WTC11 (cell line): ENCODE results near the gene UGT2B10. TPM values are rescaled to one million over a fixed set of nuclear protein-coding genes. Genes with fewer than 3 reads are reported as not detected.
"Not testable (repeated sequence)": the region's sequence is repeated elsewhere in the genome, so short reads cannot be mapped to it uniquely, and the experiment has no call there.

Source experiments
- ATAC-seq: fragments of 200-7000 bp; cut with Tn5 transposase; 2 replicates; pipeline ENCODE4 v1.10.0; 2021; ENCODE audit warnings: mild to moderate bottlenecking, moderate library complexity
- Bru-seq: library from RNA; stranded (reverse); fragments of 400-500 nt; gene quantifications from one replicate; lab custom pipeline; 2021; lab: Mats Ljungman, UMichigan
- CTCF ChIA-PET: fragments of 300-600 bp; sonication (Branson Sonifier 250); formaldehyde crosslinking; loops from one replicate; lab custom pipeline; 2021; ENCODE audit warnings: antibody characterized with exemption; lab: Charles Lee
- POLR2A ChIA-PET: fragments of 350-600 bp; sonication (Branson Sonifier 250); formaldehyde crosslinking; loops from one replicate; lab custom pipeline; 2021; ENCODE audit warnings: antibody characterized with exemption; lab: Charles Lee
- DNase-seq: peaks from one replicate; pipeline ENCODE4 v3.0.0; 2021; ENCODE audit warnings: low spot score
- H3K27ac Mint-ChIP-seq: 2 replicates; pipeline ENCODE4 v1.8.0; 2021; ENCODE audit warnings: mixed read lengths
- H3K27me3 Mint-ChIP-seq: 2 replicates; pipeline ENCODE4 v1.8.0; 2021; ENCODE audit warnings: low read depth, mild to moderate bottlenecking, moderate library complexity, mixed read lengths
- H3K36me3 Mint-ChIP-seq: 2 replicates; pipeline ENCODE4 v1.8.0; 2021; ENCODE audit warnings: mixed read lengths
- H3K4me1 Mint-ChIP-seq: 2 replicates; pipeline ENCODE4 v1.8.0; 2022; ENCODE audit warnings: mixed read lengths
- H3K4me3 Mint-ChIP-seq: 2 replicates; pipeline ENCODE4 v1.8.0; 2021; ENCODE audit warnings: mild to moderate bottlenecking, moderate library complexity, mixed read lengths
- H3K9me3 Mint-ChIP-seq: 2 replicates; pipeline ENCODE4 v1.8.0; 2021; ENCODE audit warnings: mixed read lengths
- CREB1 ChIP-seq: sonication (generic); formaldehyde crosslinking; IDR thresholded peaks from 2 replicates; pipeline ENCODE4 v1.8.0; 2023; ENCODE audit warnings: mild to moderate bottlenecking, missing genetic modification reagents
- FOXK1 ChIP-seq: sonication (generic); formaldehyde crosslinking; IDR thresholded peaks from 2 replicates; pipeline ENCODE4 v1.8.0; 2022; ENCODE audit warnings: mild to moderate bottlenecking, moderate library complexity, missing genetic modification reagents
- GABPB1 ChIP-seq: sonication (generic); formaldehyde crosslinking; IDR thresholded peaks from 2 replicates; pipeline ENCODE4 v1.8.1; 2023; ENCODE audit warnings: mild to moderate bottlenecking, missing genetic modification reagents
- HMGA2 ChIP-seq: fragments of 250-450 bp; sonication (Bioruptor Pico); IDR thresholded peaks from 2 replicates; pipeline ENCODE4 v1.4.0; 2021; ENCODE audit warnings: mild to moderate bottlenecking, moderate library complexity
- JUN ChIP-seq: sonication (generic); formaldehyde crosslinking; IDR thresholded peaks from 2 replicates; pipeline ENCODE4 v1.8.0; 2023; ENCODE audit warnings: mild to moderate bottlenecking, missing genetic modification reagents
- KAT7 ChIP-seq: sonication (generic); formaldehyde crosslinking; IDR thresholded peaks from 2 replicates; pipeline ENCODE4 v1.8.1; 2023; ENCODE audit warnings: missing genetic modification reagents, mild to moderate bottlenecking, borderline replicate concordance
- NFYB ChIP-seq: sonication (generic); formaldehyde crosslinking; conservative IDR thresholded peaks from 2 replicates; pipeline ENCODE4 v1.8.0; 2022; ENCODE audit warnings: low read depth, missing genetic modification reagents
- NR3C1 ChIP-seq: sonication (generic); formaldehyde crosslinking; conservative IDR thresholded peaks from 2 replicates; pipeline ENCODE4 v1.8.1; 2023; ENCODE audit warnings: low read depth, mild to moderate bottlenecking, missing genetic modification reagents
- OVOL2 ChIP-seq: fragments of 250-450 bp; sonication (Bioruptor Pico); IDR thresholded peaks from 2 replicates; pipeline ENCODE4 v1.9.0; 2021; ENCODE audit warnings: mild to moderate bottlenecking, borderline replicate concordance
- ZNF263 ChIP-seq: sonication (generic); formaldehyde crosslinking; IDR thresholded peaks from 2 replicates; pipeline ENCODE4 v1.8.1; 2022; ENCODE audit warnings: low read depth, mild to moderate bottlenecking, moderate library complexity, missing genetic modification reagents
- long read RNA-seq, 3 experiments: library from RNA in 1 of 3; library from capped mRNA in 1 of 3; library from polyadenylated mRNA in 1 of 3; unstranded in 2 of 3; stranded (forward) in 1 of 3; transcript quantifications; one replicate each; pipeline ENCODE4 v2.0.0, GENCODE V29; 2021
- total RNA-seq: library from RNA; stranded (reverse); gene quantifications from 3 replicates; pipeline ENCODE4 v1.2.3, GENCODE V29; 2021
- TF ChIP-seq, protein P1 (sequence below): sonication (generic); formaldehyde crosslinking; IDR thresholded peaks from 2 replicates; pipeline ENCODE4 v1.8.1; 2022; ENCODE audit warnings: mild to moderate bottlenecking, missing genetic modification reagents, moderate library complexity, borderline replicate concordance
- TF ChIP-seq, protein P2 (sequence below): sonication (generic); formaldehyde crosslinking; conservative IDR thresholded peaks from 2 replicates; pipeline ENCODE4 v1.8.1; 2023; ENCODE audit warnings: mild to moderate bottlenecking, low read depth, missing genetic modification reagents, moderate library complexity
- TF ChIP-seq, protein P3 (sequence below): sonication (generic); formaldehyde crosslinking; IDR thresholded peaks from 2 replicates; pipeline ENCODE4 v1.8.1; 2022; ENCODE audit warnings: low read depth, missing genetic modification reagents, borderline replicate concordance

UGT2B10 gene
- total RNA-seq (0.16 to 0.17 TPM (median 0.16 TPM) in 3 replicates), Bru-seq, nascent RNA (not detected)
- long read RNA-seq, experiment 1, partial matches to known transcripts = 1 of 1 reads
- long read RNA-seq, experiment 1, other reads (novel, unspliced or antisense) = 0 of 1 reads
- long read RNA-seq, experiment 2 = 0 reads
- long read RNA-seq, experiment 3 = 0 reads

DNA sequence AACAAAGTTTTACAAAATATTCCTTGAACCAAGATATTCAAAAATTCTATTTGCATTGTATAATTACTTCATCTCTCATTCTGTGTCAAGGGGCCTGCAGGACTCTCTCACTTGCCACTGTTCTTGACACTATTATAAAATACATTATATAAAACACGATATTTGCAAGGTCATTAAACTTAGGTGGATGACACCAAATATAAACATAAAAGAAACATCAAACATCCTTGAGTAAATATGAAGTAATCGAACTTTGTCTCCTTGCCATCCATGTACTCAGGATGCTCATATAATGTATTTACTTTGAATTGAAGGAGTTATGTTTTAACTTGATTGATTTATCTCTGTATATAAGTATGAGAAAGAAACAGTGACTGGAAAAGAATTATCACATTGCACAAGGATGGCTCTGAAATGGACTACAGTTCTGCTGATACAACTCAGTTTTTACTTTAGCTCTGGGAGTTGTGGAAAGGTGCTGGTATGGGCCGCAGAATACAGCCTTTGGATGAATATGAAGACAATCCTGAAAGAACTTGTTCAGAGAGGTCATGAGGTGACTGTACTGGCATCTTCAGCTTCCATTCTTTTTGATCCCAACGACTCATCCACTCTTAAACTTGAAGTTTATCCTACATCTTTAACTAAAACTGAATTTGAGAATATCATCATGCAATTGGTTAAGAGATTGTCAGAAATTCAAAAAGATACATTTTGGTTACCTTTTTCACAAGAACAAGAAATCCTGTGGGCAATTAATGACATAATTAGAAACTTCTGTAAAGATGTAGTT lies at the start of gene UGT2B10:
Gene UGT2B10 (plus strand): TSS at position 378 of the 793 bp plus-strand sequence. CDS start 26 bp downstream, at position 404.
- Mint-ChIP-seq H3K27ac (peak within 1 kb of the TSS; percentile 51), H3K4me1 (peaks cover 25% of the 10 kb centered on the region), H3K4me3 (peak within 1 kb of the TSS; percentile 47)
- H3K27me3 Mint-ChIP-seq, POLR2A ChIA-PET, H3K36me3 Mint-ChIP-seq, ATAC-seq, DNase-seq, CTCF ChIA-PET, H3K9me3 Mint-ChIP-seq: not testable (repeated sequence)
- TF ChIP-seq GABPB1 = 0 out of 2 replicates have a peak, but pooled peaks have one; percentile 40

DNA sequence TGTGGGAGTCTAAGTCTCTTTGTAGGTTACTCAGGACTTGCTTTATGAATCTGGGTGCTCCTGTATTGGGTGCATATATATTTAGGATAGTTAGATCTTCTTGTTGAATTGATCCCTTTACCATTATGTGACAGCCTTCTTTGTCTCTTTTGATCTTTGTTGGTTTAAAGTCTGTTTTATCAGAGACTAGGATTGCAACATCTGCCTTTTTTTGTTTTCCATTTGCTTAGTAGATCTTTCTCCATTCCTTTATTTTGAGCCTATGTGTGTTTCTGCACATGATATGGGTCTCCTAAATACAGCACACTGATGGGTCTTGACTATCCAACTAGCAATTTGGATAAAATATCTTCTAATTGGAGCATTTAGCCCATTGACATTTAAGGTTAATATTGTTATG lies 44.0 kb upstream of the UGT2B10 start:
- CTCF ChIA-PET, H3K27ac Mint-ChIP-seq, ATAC-seq, DNase-seq, H3K36me3 Mint-ChIP-seq, H3K4me1 Mint-ChIP-seq, POLR2A ChIA-PET, H3K27me3 Mint-ChIP-seq, H3K4me3 Mint-ChIP-seq: not testable (repeated sequence)
- peaks cover 26% of the 10 kb centered on the region for H3K9me3 Mint-ChIP-seq

DNA sequence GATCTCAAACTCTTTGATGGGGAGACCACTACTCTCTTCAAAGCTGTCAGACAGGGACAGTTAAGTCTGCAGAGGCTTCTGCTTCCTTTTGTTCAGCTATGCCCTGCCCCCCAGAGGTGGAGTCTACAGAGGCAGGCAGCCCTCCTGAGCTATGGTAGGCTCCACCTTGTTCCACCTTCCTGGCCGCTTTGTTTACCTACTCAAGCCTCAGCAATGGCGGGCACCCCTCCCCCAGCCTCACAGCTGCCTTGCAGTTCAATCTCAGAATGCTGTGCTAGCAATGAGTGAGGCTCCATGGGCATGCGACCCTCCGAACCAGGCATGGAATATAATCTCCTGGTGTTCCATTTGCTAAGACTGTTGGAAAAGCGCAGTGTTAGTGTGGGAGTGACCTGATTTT lies 42.1 kb upstream of the UGT2B10 start:
- no peaks in the 10 kb centered on the region for H3K27me3 Mint-ChIP-seq
- H3K36me3 Mint-ChIP-seq = peaks cover 4% of the 10 kb centered on the region
- TF ChIP-seq, protein P1, sequence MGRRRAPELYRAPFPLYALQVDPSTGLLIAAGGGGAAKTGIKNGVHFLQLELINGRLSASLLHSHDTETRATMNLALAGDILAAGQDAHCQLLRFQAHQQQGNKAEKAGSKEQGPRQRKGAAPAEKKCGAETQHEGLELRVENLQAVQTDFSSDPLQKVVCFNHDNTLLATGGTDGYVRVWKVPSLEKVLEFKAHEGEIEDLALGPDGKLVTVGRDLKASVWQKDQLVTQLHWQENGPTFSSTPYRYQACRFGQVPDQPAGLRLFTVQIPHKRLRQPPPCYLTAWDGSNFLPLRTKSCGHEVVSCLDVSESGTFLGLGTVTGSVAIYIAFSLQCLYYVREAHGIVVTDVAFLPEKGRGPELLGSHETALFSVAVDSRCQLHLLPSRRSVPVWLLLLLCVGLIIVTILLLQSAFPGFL (CRISPR knock-in tag) = no peak
- no peak for TF ChIP-seq JUN (CRISPR knock-in tag)
- TF ChIP-seq, protein P2, sequence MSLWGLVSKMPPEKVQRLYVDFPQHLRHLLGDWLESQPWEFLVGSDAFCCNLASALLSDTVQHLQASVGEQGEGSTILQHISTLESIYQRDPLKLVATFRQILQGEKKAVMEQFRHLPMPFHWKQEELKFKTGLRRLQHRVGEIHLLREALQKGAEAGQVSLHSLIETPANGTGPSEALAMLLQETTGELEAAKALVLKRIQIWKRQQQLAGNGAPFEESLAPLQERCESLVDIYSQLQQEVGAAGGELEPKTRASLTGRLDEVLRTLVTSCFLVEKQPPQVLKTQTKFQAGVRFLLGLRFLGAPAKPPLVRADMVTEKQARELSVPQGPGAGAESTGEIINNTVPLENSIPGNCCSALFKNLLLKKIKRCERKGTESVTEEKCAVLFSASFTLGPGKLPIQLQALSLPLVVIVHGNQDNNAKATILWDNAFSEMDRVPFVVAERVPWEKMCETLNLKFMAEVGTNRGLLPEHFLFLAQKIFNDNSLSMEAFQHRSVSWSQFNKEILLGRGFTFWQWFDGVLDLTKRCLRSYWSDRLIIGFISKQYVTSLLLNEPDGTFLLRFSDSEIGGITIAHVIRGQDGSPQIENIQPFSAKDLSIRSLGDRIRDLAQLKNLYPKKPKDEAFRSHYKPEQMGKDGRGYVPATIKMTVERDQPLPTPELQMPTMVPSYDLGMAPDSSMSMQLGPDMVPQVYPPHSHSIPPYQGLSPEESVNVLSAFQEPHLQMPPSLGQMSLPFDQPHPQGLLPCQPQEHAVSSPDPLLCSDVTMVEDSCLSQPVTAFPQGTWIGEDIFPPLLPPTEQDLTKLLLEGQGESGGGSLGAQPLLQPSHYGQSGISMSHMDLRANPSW (CRISPR knock-in tag) = no peak
- no peak for TF ChIP-seq ZNF263 (CRISPR knock-in tag)
- no peak for TF ChIP-seq OVOL2 (CRISPR knock-in tag)
- TF ChIP-seq NR3C1 (CRISPR knock-in tag) = no peak
- TF ChIP-seq KAT7 = no peak
- no peak for TF ChIP-seq CREB1 (CRISPR knock-in tag)
- TF ChIP-seq NFYB = no peak
- TF ChIP-seq FOXK1 (CRISPR knock-in tag) = no peak
- POLR2A ChIA-PET = no interaction called here
- H3K27ac Mint-ChIP-seq = no peak overlapping the region
- H3K4me1 Mint-ChIP-seq = no peaks in the 10 kb centered on the region; the same call in 1 of the 2 replicates
- ATAC-seq = no peak
- H3K4me3 Mint-ChIP-seq = no peak overlapping the region
- H3K9me3 Mint-ChIP-seq = peaks cover 25% of the 10 kb centered on the region
- CTCF ChIA-PET = no interaction called here
- no peak for DNase-seq

DNA sequence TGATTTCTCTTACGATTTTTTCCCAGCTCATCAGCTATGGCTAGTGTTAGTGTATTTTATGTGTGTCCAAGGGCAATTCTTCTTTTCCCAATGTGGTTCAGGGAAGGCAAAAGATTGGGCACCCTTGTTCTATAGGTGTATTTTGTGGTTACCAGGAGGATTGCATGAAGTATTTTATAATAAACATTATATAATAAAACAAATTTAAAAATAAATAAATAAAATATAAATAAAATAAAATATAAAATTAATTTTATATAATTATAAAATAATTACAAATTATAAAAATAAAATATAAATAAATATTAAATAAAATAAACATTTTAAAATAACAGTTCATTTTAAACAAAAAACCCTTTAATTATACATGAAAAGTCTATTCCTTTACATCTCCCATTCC lies 35.6 kb upstream of the UGT2B10 start:
- CTCF ChIA-PET = no interaction called here

More for the DNA sequence above, 35.6 kb upstream of the UGT2B10 start:
- TF ChIP-seq HMGA2 = peak; percentile 97; the same call in 1 of the 2 replicates
- TF ChIP-seq, protein P3, sequence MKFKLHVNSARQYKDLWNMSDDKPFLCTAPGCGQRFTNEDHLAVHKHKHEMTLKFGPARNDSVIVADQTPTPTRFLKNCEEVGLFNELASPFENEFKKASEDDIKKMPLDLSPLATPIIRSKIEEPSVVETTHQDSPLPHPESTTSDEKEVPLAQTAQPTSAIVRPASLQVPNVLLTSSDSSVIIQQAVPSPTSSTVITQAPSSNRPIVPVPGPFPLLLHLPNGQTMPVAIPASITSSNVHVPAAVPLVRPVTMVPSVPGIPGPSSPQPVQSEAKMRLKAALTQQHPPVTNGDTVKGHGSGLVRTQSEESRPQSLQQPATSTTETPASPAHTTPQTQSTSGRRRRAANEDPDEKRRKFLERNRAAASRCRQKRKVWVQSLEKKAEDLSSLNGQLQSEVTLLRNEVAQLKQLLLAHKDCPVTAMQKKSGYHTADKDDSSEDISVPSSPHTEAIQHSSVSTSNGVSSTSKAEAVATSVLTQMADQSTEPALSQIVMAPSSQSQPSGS (CRISPR knock-in tag) = no peak
- Mint-ChIP-seq H3K9me3 (peaks cover 16% of the 10 kb centered on the region), H3K4me3 (no peak overlapping the region), H3K27ac (no peak overlapping the region), H3K27me3 (no peaks in the 10 kb centered on the region), H3K36me3 (peaks cover 9% of the 10 kb centered on the region; the same call in 1 of the 2 replicates), H3K4me1 (no peaks in the 10 kb centered on the region; the same call in 1 of the 2 replicates)
- no peak for DNase-seq
- no peak for ATAC-seq
- POLR2A ChIA-PET = no interaction called here
